OCI-LY3 (cell line): ENCODE measurements around the gene NDRG2.

Experiments
- H2AFZ ChIP-seq: fragments of 200-600, 300-600 bp; shearing (Covaris generic); 2 replicates; pipeline ENCODE4 v1.6.0; 2014; ENCODE audit warnings: antibody characterized with exemption, low read depth, low read length
- H3K27ac ChIP-seq: fragments of 200-600, 300-600 bp; sonication (generic); 2 replicates; pipeline ENCODE4 v1.5.1; 2014; ENCODE audit warnings: mild to moderate bottlenecking, low read length, moderate library complexity, mixed read lengths
- H3K27me3 ChIP-seq: fragments of 200-600, 300-600 bp; sonication (generic); 2 replicates; pipeline ENCODE4 v1.6.1; 2014; ENCODE audit warnings: low read depth, low read length, mixed read lengths
- H3K36me3 ChIP-seq: fragments of 200-600, 300-600 bp; sonication (generic); replicated peaks from 2 replicates; pipeline ENCODE3; 2014; ENCODE audit warnings: low read depth, low read length, mixed read lengths
- H3K4me1 ChIP-seq: fragments of 300-600, 200-600 bp; sonication (generic); 2 replicates; pipeline ENCODE4 v1.6.1; 2014; ENCODE audit warnings: low read length, mixed read lengths
- H3K4me2 ChIP-seq: fragments of 200-600, 300-600 bp; sonication (generic); 2 replicates; pipeline ENCODE4 v1.6.1; 2014; ENCODE audit warnings: low read length, mixed read lengths
- H3K4me3 ChIP-seq: fragments of 300-600, 200-600 bp; sonication (generic); 2 replicates; pipeline ENCODE4 v1.5.1; 2014; ENCODE audit warnings: antibody characterized with exemption, mild to moderate bottlenecking, low read length, moderate library complexity
- H3K79me2 ChIP-seq: fragments of 300-600, 200-600 bp; shearing (Covaris generic); 2 replicates; pipeline ENCODE4 v1.6.1; 2014; ENCODE audit warnings: mild to moderate bottlenecking, low read length, mixed read lengths
- H3K9ac ChIP-seq: fragments of 300-600, 200-600 bp; shearing (Covaris generic); 2 replicates; pipeline ENCODE4 v1.6.0; 2014; ENCODE audit warnings: mild to moderate bottlenecking, low read length, moderate library complexity
- H3K9me3 ChIP-seq: fragments of 200-600, 300-600 bp; shearing (Covaris generic); 2 replicates; pipeline ENCODE4 v1.6.1; 2014; ENCODE audit warnings: low read length, mixed read lengths; ENCODE audit not compliant: insufficient read depth
- H4K20me1 ChIP-seq: fragments of 200-600, 300-600 bp; sonication (generic); 2 replicates; pipeline ENCODE4 v1.6.1; 2016; ENCODE audit warnings: low read length, mixed read lengths; ENCODE audit not compliant: insufficient read depth
- EZH2phosphoT487 ChIP-seq: fragments of 200-600 bp; shearing (Covaris generic); IDR thresholded peaks from 2 replicates; pipeline ENCODE4 v1.6.1; 2018; ENCODE audit warnings: antibody characterized with exemption, mixed run types, low read depth
- TF ChIP-seq, protein P1 (sequence below): fragments of 200-600, 300-600 bp; sonication (generic); IDR thresholded peaks from 2 replicates; pipeline ENCODE4 v1.5.1; 2014; ENCODE audit warnings: antibody characterized with exemption, low read length, low read depth

NDRG2 gene

DNA sequence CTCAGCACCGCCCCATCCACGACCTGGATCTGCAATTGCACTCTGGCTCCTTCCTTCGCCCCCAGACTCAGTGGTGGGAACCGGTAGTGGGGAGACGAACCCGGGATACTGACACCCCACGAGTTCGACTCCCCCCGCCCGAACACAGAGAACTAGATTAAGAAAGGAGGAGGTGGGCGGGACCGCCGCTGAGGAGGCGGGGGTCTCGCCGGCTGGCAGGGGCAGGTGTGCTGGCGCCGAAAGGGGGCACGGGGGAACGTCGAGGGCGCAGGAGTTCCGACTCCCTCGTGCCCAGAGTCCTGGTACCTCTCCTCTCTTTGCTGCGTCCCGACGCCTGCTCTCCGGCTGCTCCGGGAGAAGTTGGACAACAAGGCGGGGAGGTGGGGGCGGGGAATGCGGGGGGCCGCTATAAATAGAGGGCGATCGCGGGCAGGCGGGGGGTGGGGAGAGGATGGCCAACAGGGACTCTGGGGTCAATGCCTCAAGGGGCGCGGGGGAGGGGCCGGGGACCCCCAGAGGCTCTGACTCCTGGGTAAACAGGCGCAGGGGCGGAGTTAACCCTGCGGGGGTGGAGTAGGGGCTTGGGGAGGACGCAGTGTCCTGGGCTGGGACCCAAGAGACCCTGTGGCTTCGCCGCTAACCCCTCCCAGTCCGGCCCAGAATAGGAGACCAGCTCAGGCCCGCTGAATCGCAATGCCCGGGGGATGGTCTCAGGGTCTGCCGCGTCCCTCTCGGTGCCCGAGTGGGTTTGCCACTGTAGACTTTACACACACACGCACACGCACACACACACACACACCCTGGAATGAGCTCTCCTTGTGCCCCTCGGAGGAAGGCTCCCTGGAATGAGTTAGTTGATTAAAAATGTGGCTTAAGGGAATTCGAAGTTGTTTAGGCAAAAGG is 761 bp upstream of the NDRG2 start:
- H3K4me3 ChIP-seq, result no peak overlapping the region
- no peaks in the 10 kb centered on the region for H4K20me1 ChIP-seq
- H3K27ac ChIP-seq, result no peak overlapping the region
- peaks cover 20% of the 10 kb centered on the region for H3K27me3 ChIP-seq
- H3K36me3 ChIP-seq, result no peaks in the 10 kb centered on the region
- H3K79me2 ChIP-seq, result no peaks in the 10 kb centered on the region
- no peak overlapping the region for H2AFZ ChIP-seq
- H3K9ac ChIP-seq, result no peak overlapping the region
- H3K9me3 ChIP-seq, result no peaks in the 10 kb centered on the region
- no peaks in the 10 kb centered on the region for H3K4me1 ChIP-seq
- H3K4me2 ChIP-seq, result no peak overlapping the region
- TF ChIP-seq EZH2phosphoT487, result no peak
- TF ChIP-seq, protein P1, sequence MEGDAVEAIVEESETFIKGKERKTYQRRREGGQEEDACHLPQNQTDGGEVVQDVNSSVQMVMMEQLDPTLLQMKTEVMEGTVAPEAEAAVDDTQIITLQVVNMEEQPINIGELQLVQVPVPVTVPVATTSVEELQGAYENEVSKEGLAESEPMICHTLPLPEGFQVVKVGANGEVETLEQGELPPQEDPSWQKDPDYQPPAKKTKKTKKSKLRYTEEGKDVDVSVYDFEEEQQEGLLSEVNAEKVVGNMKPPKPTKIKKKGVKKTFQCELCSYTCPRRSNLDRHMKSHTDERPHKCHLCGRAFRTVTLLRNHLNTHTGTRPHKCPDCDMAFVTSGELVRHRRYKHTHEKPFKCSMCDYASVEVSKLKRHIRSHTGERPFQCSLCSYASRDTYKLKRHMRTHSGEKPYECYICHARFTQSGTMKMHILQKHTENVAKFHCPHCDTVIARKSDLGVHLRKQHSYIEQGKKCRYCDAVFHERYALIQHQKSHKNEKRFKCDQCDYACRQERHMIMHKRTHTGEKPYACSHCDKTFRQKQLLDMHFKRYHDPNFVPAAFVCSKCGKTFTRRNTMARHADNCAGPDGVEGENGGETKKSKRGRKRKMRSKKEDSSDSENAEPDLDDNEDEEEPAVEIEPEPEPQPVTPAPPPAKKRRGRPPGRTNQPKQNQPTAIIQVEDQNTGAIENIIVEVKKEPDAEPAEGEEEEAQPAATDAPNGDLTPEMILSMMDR, result no peak

DNA sequence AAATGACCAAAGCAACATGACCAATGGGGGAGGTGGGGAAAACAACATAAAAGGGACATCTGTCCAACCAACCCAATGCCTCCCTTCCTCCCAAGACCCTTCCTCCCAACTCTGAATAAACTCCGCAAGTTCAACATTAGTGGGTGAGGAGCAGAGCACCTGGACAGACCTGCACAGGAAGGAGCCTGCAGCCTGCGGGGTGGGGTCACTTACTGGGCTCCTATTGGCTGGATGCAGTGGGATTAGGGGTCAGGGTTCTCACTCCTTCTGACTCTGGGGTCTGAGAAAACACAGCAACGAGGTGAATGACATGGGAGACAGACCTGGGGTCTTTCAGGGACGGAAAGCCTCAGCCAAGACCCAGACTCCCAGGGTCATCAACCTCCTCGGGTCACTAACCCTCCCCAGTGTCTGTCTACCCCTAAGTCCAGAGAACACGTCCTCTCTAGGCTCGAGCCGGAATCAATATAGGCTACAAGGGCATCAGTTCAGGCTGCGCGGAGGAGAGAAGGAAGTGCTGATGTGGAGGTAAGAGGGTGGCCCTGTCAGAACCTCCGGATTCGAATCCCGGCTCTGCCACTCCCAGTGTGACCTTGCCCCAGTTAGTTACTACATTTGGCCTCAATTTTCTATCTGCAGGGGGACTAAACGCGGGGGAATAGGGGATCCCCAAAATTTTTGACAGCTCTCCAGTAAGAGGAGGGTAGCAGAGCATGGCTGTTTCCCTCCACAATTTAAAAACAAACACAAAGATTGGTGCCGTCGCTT is 860 bp downstream of the NDRG2 start:
- TF ChIP-seq, protein P1, result no peak
- no peak for TF ChIP-seq EZH2phosphoT487
- Histone ChIP-seq H3K4me1 (no peaks in the 10 kb centered on the region), H3K9ac (no peak overlapping the region), H3K27ac (no peak overlapping the region), H3K27me3 (peaks cover 23% of the 10 kb centered on the region), H3K4me2 (no peak overlapping the region), H2AFZ (no peak overlapping the region), H4K20me1 (no peaks in the 10 kb centered on the region), H3K79me2 (no peaks in the 10 kb centered on the region), H3K9me3 (no peaks in the 10 kb centered on the region), H3K36me3 (no peaks in the 10 kb centered on the region), H3K4me3 (no peak overlapping the region)

DNA sequence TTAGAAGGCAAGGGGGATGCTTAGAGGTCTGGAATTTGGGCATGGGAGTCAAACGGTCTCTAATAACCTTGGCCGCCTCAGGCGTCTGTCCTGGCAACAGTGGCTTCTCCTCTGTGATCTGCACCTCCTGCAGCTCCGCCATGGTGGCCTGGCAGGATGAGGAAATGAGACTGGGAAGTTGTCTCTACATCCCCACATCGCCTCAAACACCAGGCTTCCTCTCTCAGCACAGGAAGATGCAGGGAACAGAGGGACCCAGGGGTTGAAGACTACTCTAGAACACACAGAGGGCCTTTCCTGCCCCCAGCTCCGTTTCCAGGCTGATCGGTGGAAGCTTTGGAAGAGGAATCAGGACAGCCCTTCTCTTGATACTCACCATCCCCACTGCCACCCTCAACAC is 1.7 kb downstream of the NDRG2 start:
- H3K27ac ChIP-seq, result no peak overlapping the region
- no peaks in the 10 kb centered on the region for H3K9me3 ChIP-seq
- H2AFZ ChIP-seq, result no peak overlapping the region
- H3K27me3 ChIP-seq, result peaks cover 24% of the 10 kb centered on the region
- H4K20me1 ChIP-seq, result no peaks in the 10 kb centered on the region
- H3K79me2 ChIP-seq, result no peaks in the 10 kb centered on the region
- H3K36me3 ChIP-seq, result no peaks in the 10 kb centered on the region
- H3K4me3 ChIP-seq, result no peak overlapping the region
- TF ChIP-seq EZH2phosphoT487, result no peak
- TF ChIP-seq, protein P1, result no peak
- H3K4me2 ChIP-seq, result no peak overlapping the region
- no peaks in the 10 kb centered on the region for H3K4me1 ChIP-seq
- no peak overlapping the region for H3K9ac ChIP-seq

DNA sequence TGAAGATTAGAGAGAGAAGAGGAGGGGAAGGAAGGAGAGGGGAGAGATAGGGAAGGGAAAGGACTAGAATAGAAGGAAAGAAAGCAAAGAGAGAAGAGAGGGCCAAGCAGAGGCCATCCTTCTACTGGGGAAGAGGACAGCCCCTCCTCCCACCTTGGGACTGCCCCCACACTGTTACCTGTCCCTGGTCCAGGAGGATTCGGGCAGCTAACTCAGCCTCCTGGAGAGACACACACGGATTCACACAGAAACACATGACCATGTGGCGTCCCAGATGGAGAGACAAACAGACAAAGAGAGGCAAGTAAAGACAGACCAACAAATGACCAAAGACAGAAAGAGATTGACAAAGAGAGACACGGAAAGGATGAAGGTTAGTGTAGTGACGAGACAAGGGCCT is 2.2 kb downstream of the NDRG2 start:
- H3K36me3 ChIP-seq, result no peaks in the 10 kb centered on the region
- no peak for TF ChIP-seq EZH2phosphoT487
- TF ChIP-seq, protein P1, result no peak
- H3K79me2 ChIP-seq, result no peaks in the 10 kb centered on the region
- no peaks in the 10 kb centered on the region for H4K20me1 ChIP-seq
- H3K27me3 ChIP-seq, result peaks cover 29% of the 10 kb centered on the region
- H3K4me3 ChIP-seq, result no peak overlapping the region
- H3K27ac ChIP-seq, result no peak overlapping the region
- no peak overlapping the region for H3K9ac ChIP-seq
- no peak overlapping the region for H2AFZ ChIP-seq
- H3K4me1 ChIP-seq, result no peaks in the 10 kb centered on the region
- no peaks in the 10 kb centered on the region for H3K9me3 ChIP-seq
- H3K4me2 ChIP-seq, result no peak overlapping the region
